Measurements from ENCODE around the gene HNF4A.

Gene HNF4A

GRCh38 chr20:44395461-44396340 is 40.2 kb downstream of the HNF4A start:
- DNase-seq (ENCODE audit: low read depth) = no peak
- no peak overlapping the region for H3K4me3 ChIP-seq (ENCODE audit: low read depth, low read length)
- no peak for TF ChIP-seq MAX (IDR thresholded peaks at IDR 0.05; ENCODE audit: low read depth, low read length)
- no peak for TF ChIP-seq MYC (IDR thresholded peaks at IDR 0.05; ENCODE audit: low read depth, low read length)
- no peak for TF ChIP-seq POLR2A (IDR thresholded peaks at IDR 0.05; ENCODE audit: extremely low read depth, insufficient read length)
- TF ChIP-seq, protein P1, sequence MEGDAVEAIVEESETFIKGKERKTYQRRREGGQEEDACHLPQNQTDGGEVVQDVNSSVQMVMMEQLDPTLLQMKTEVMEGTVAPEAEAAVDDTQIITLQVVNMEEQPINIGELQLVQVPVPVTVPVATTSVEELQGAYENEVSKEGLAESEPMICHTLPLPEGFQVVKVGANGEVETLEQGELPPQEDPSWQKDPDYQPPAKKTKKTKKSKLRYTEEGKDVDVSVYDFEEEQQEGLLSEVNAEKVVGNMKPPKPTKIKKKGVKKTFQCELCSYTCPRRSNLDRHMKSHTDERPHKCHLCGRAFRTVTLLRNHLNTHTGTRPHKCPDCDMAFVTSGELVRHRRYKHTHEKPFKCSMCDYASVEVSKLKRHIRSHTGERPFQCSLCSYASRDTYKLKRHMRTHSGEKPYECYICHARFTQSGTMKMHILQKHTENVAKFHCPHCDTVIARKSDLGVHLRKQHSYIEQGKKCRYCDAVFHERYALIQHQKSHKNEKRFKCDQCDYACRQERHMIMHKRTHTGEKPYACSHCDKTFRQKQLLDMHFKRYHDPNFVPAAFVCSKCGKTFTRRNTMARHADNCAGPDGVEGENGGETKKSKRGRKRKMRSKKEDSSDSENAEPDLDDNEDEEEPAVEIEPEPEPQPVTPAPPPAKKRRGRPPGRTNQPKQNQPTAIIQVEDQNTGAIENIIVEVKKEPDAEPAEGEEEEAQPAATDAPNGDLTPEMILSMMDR (IDR thresholded peaks at IDR 0.05; ENCODE audit: low read depth, low read length) = no peak

DNA sequence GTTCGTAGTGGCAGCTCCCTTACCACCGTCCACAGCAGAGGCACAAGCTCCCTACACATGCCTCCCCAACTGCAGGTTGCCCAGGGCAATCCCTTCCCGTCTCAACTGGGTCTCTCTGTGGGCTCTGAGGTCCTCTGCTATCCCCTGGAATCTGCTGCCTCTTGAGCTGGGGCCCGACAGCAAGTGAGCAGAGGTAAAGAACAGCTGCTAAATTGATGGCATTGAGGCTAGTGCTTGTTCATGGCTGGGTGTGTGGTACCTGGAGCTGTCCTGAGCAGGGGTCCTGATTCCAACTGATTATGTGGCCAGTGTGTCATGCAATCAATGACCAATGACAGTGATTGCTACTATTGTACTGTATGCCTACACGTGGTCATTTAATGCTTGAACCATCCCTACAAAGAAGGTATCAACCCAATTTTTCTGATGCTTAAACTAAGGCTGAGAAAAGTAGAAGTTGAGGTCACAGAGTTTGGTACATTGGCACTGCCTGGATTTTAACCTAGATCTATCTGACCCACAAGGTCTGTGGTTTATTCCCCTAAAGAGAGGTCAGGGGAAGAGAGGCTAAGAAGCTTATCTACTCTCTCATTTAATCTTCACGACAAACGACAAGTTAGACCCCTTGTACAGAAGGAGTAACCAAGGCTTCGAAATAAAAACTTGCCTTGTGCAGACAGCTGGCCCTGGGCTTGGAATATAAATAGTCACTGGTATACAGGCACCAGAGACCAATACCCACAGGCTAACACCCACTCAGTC is 41.1 kb downstream of the HNF4A start:
- TF ChIP-seq MYC (IDR thresholded peaks at IDR 0.05; ENCODE audit: low read depth, low read length) = peak; percentile 19; the same call in 1 of the 2 replicates
- no peak for TF ChIP-seq POLR2A (IDR thresholded peaks at IDR 0.05; ENCODE audit: extremely low read depth, insufficient read length)
- TF ChIP-seq, protein P1 (IDR thresholded peaks at IDR 0.05; ENCODE audit: low read depth, low read length) = no peak
- TF ChIP-seq MAX (IDR thresholded peaks at IDR 0.05; ENCODE audit: low read depth, low read length) = peak; percentile 59
- H3K4me3 ChIP-seq (ENCODE audit: low read depth, low read length) = no peak overlapping the region
- no peak for DNase-seq (ENCODE audit: low read depth)

DNA sequence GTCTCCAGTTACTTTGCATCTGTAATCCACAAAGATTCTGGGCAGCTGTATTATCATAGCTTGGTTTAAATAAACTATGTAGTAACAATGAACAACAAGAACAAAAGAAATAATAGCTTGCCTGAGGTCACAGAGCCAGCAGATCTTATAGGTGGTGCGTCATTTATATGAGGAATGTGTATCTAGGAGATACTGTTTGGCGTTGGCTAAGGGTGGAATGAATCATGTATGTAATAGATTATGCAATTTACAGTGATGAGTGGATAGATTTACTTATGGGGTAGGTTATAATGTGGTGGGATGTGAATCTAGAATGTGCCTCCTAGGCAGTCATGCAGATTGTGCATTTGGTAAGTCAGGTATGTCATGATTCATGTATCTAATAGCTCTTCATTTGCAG is 42.8 kb downstream of the HNF4A start:
- no peak for DNase-seq (ENCODE audit: low read depth)
- no peak overlapping the region for H3K4me3 ChIP-seq (ENCODE audit: low read depth, low read length)
- TF ChIP-seq POLR2A (IDR thresholded peaks at IDR 0.05; ENCODE audit: extremely low read depth, insufficient read length) = no peak
- TF ChIP-seq, protein P1 (IDR thresholded peaks at IDR 0.05; ENCODE audit: low read depth, low read length) = no peak
- no peak for TF ChIP-seq MAX (IDR thresholded peaks at IDR 0.05; ENCODE audit: low read depth, low read length)
- TF ChIP-seq MYC (IDR thresholded peaks at IDR 0.05; ENCODE audit: low read depth, low read length) = no peak

GRCh38 chr20:44399446-44399845 is 43.9 kb downstream of the HNF4A start:
- DNase-seq (ENCODE audit: low read depth) = no peak
- H3K4me3 ChIP-seq (ENCODE audit: low read depth, low read length) = no peak overlapping the region
- TF ChIP-seq, protein P1 (IDR thresholded peaks at IDR 0.05; ENCODE audit: low read depth, low read length) = no peak
- TF ChIP-seq MAX (IDR thresholded peaks at IDR 0.05; ENCODE audit: low read depth, low read length) (no peak), POLR2A (IDR thresholded peaks at IDR 0.05; ENCODE audit: extremely low read depth, insufficient read length) (no peak), MYC (IDR thresholded peaks at IDR 0.05; ENCODE audit: low read depth, low read length) (no peak)

DNA sequence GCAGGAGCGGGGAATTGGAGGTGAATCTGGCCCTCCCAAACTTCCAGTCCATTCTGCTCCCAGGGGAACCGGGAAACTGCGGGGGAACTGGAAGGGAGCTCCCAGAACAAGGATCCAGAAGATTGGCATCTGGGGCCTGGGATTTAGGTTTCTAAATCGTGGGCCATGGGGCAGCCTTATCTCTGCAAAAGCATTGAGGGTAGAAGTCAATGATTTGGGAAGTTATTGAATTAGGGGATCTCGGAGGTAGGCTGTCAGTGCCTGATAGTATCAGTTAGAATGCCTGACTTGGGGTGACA is 45.1 kb downstream of the HNF4A start:
- TF ChIP-seq, protein P1 (IDR thresholded peaks at IDR 0.05; ENCODE audit: low read depth, low read length) = no peak
- TF ChIP-seq MAX (IDR thresholded peaks at IDR 0.05; ENCODE audit: low read depth, low read length) (no peak), POLR2A (IDR thresholded peaks at IDR 0.05; ENCODE audit: extremely low read depth, insufficient read length) (no peak), MYC (IDR thresholded peaks at IDR 0.05; ENCODE audit: low read depth, low read length) (no peak)
- no peak overlapping the region for H3K4me3 ChIP-seq (ENCODE audit: low read depth, low read length)
- no peak for DNase-seq (ENCODE audit: low read depth)

All from NB4 (cell line).